ENCODE measurements around the gene USP10.

Gene USP10

GRCh38 chr16:84819644-84820304, 120.0 kb downstream of the USP10 start, which contains the start of gene CRISPLD2:
Gene CRISPLD2 (plus strand): TSS chr16:84819985. CDS start chr16:84838496, 18,511 bp downstream.
- ChIA-PET CTCF (interaction anchor here (0.9 to 1.4 kb wide), 5 partner anchors 11 to 132 kb away, joined by 3 to 5 read pairs (median 4); no protein-coding TSS in a partner anchor), POLR2A (interaction anchor here (0.7 to 2.3 kb wide), 9 partner anchors 9 to 147 kb away, joined by 3 to 9 read pairs (median 5); no protein-coding TSS in a partner anchor)
- H3K36me3 ChIP-seq (ENCODE audit: control insufficient read depth in 2 of 2, insufficient read depth in 1 of 2, low read length in 2 of 2): no peaks in the 10 kb centered on the region
- TF ChIP-seq GLIS2 (tag by site-specific recombination; IDR thresholded peaks at IDR 0.05) (peak; percentile 47), ZNF623 (tag by site-specific recombination; IDR thresholded peaks at IDR 0.05) (no peak), PATZ1 (tag by site-specific recombination; IDR thresholded peaks at IDR 0.05) (peak; percentile 34; the same call in 1 of the 2 replicates), ZNF394 (tag by site-specific recombination; IDR thresholded peaks at IDR 0.05; ENCODE audit: borderline replicate concordance) (peak; percentile 62; the same call in 1 of the 2 replicates), PRDM4 (tag by site-specific recombination; IDR thresholded peaks at IDR 0.05) (no peak), MYNN (tag by site-specific recombination; IDR thresholded peaks at IDR 0.05; ENCODE audit: borderline replicate concordance) (no peak), ZBTB8A (tag by site-specific recombination; IDR thresholded peaks at IDR 0.05) (peak; percentile 75), ZNF174 (tag by site-specific recombination; IDR thresholded peaks at IDR 0.05) (no peak), FEZF1 (tag by site-specific recombination; IDR thresholded peaks at IDR 0.05) (no peak), ZSCAN18 (tag by site-specific recombination; IDR thresholded peaks at IDR 0.05) (no peak), ZBTB21 (tag by site-specific recombination; IDR thresholded peaks at IDR 0.05) (no peak), ELK4 (IDR thresholded peaks at IDR 0.05; ENCODE audit: borderline replicate concordance, low read depth, low read length) (no peak), ZNF624 (tag by site-specific recombination; IDR thresholded peaks at IDR 0.05) (no peak), ZNF211 (tag by site-specific recombination; IDR thresholded peaks at IDR 0.05; ENCODE audit: low read depth) (no peak), ZBTB1 (tag by site-specific recombination; IDR thresholded peaks at IDR 0.05) (no peak), ZNF571 (tag by site-specific recombination; IDR thresholded peaks at IDR 0.05) (no peak), ZEB2 (tag by site-specific recombination; IDR thresholded peaks at IDR 0.05) (no peak), ZBTB49 (tag by site-specific recombination; IDR thresholded peaks at IDR 0.05; ENCODE audit: low read depth) (no peak), ZNF184 (tag by site-specific recombination; IDR thresholded peaks at IDR 0.05) (no peak), ZNF24 (tag by site-specific recombination; IDR thresholded peaks at IDR 0.05) (no peak), REPIN1 (tag by site-specific recombination; IDR thresholded peaks at IDR 0.05; ENCODE audit: low read depth) (no peak), SP2 (tag by site-specific recombination; IDR thresholded peaks at IDR 0.05) (peak; percentile 66), YY2 (tag by site-specific recombination; IDR thresholded peaks at IDR 0.05) (0 out of 2 replicates have a peak, but pooled peaks have one; percentile 19), ZBTB20 (tag by site-specific recombination; IDR thresholded peaks at IDR 0.05) (peak; percentile 13; the same call in 1 of the 2 replicates), ZSCAN30 (tag by site-specific recombination; IDR thresholded peaks at IDR 0.05) (no peak), ZNF335 (tag by site-specific recombination; conservative IDR thresholded peaks at IDR 0.05) (peak; percentile 100), ZNF529 (tag by site-specific recombination; IDR thresholded peaks at IDR 0.05; ENCODE audit: insufficient replicate concordance) (no peak), GLI4 (tag by site-specific recombination; IDR thresholded peaks at IDR 0.05) (no peak), ZIC2 (tag by site-specific recombination; IDR thresholded peaks at IDR 0.05) (peak; percentile 97), ZFHX2 (tag by site-specific recombination; conservative IDR thresholded peaks at IDR 0.05) (peak; percentile 68)

More at GRCh38 chr16:84819644-84820304, 120.0 kb downstream of the USP10 start, which contains the start of gene CRISPLD2:
- H3K9me3 ChIP-seq (ENCODE audit: control insufficient read depth, insufficient read depth, low read depth, low read length): no peaks in the 10 kb centered on the region
- no peaks in the 10 kb centered on the region for H3K4me1 ChIP-seq (ENCODE audit: control insufficient read depth, insufficient read depth, low read length)
- no peak within 1 kb of the TSS for H3K27ac ChIP-seq (ENCODE audit: extremely low read depth, low read depth, low read length)
- peak within 1 kb of the TSS; percentile 36 for H3K4me3 ChIP-seq (ENCODE audit: low read depth, low read length)

Measured in HEK293 (cell line).